Vagina (tissue), 2 donors: Measurements from ENCODE around the gene NFIB.

Source experiments
- CTCF ChIP-seq, 3 experiments: fragments of 450-650 bp in 2 of 3; fragments of 200-600 bp in 1 of 3; sonication (generic) in 1 of 3; IDR thresholded peaks; one replicate each; pipeline ENCODE4 v1.5.1; 2017 to 2019; ENCODE audit warnings: antibody characterized with exemption in 3 of 3, mild to moderate bottlenecking in 2 of 3, moderate library complexity in 2 of 3
- POLR2A ChIP-seq, 2 donors: fragments of 450-650 bp; IDR thresholded peaks; one replicate each; pipeline ENCODE4 v1.6.1; 2017; ENCODE audit warnings: antibody characterized with exemption in 2 of 2, mild to moderate bottlenecking in 2 of 2, moderate library complexity in 2 of 2

GRCh38 chr9:14247577-14247976 lies 66.4 kb downstream of the NFIB start:
- no peak for TF ChIP-seq CTCF (IDR thresholded peaks at IDR 0.05)
- no peak for TF ChIP-seq POLR2A (IDR thresholded peaks at IDR 0.05)
